ENCODE data around the gene LRRC3B.

- TF ChIP-seq POLR2A (IDR thresholded peaks at IDR 0.05) (no peak), POLR2AphosphoS5 (IDR thresholded peaks at IDR 0.05) (no peak), EP300 (IDR thresholded peaks at IDR 0.05) (no peak)
- TF ChIP-seq, protein P1, sequence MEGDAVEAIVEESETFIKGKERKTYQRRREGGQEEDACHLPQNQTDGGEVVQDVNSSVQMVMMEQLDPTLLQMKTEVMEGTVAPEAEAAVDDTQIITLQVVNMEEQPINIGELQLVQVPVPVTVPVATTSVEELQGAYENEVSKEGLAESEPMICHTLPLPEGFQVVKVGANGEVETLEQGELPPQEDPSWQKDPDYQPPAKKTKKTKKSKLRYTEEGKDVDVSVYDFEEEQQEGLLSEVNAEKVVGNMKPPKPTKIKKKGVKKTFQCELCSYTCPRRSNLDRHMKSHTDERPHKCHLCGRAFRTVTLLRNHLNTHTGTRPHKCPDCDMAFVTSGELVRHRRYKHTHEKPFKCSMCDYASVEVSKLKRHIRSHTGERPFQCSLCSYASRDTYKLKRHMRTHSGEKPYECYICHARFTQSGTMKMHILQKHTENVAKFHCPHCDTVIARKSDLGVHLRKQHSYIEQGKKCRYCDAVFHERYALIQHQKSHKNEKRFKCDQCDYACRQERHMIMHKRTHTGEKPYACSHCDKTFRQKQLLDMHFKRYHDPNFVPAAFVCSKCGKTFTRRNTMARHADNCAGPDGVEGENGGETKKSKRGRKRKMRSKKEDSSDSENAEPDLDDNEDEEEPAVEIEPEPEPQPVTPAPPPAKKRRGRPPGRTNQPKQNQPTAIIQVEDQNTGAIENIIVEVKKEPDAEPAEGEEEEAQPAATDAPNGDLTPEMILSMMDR (IDR thresholded peaks at IDR 0.05), result no peak
Measured at GRCh38 chr3:26713091-26713490, 90.5 kb downstream of the LRRC3B start.
